ENCODE results near the gene IMMP2L.

GRCh38 chr7:111012149-111012548, 550.1 kb downstream of the IMMP2L start:
- TF ChIP-seq CTCF (IDR thresholded peaks at IDR 0.05) (no peak), POLR2A (IDR thresholded peaks at IDR 0.05) (no peak)

Data from right lobe of liver (tissue), 4 donors.